GM18858 (cell line): ENCODE data around the gene SUSD3.
"Not testable (repeated sequence)": the region's sequence is repeated elsewhere in the genome, so short reads cannot be mapped to it uniquely, and the experiment has no call there.

Experiments used
- ATAC-seq: cut with Tn5 transposase; IDR thresholded peaks from one replicate; pipeline ENCODE4 v1.9.1; 2021; ENCODE audit not compliant: unreplicated experiment

SUSD3 gene

DNA sequence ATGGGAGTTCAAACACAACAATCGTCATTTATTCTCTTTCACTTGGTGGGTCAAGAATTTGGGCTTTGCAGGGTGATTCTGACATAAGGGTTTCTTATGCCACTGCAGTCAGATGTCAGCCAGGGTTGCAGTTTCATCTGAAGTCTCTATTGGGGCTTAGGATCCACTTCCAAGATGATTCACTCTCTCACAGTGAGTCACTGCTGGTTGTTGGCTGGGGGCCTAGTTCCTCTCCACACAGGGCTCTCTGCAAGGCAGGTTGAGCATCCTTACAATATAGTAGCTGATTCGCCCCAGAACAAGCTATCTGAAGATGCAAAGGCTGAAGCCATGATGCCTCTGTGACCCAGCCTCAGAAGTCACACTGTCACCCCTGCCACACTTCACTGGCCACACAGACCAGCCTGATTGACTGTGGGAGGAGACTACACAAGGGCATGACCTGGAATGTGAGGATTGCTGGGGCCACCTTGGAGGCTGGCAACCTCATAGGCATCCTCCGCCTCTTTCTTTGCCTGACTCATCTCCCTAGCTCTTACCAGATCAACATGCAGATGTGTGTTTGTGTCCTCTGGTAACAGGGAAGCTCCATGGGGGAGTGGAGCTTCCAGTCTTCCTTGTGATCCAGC, 33.1 kb downstream of the SUSD3 start:
- no peak for ATAC-seq

GRCh38 chr9:93092251-93092991, 33.9 kb downstream of the SUSD3 start:
- ATAC-seq: no peak

DNA sequence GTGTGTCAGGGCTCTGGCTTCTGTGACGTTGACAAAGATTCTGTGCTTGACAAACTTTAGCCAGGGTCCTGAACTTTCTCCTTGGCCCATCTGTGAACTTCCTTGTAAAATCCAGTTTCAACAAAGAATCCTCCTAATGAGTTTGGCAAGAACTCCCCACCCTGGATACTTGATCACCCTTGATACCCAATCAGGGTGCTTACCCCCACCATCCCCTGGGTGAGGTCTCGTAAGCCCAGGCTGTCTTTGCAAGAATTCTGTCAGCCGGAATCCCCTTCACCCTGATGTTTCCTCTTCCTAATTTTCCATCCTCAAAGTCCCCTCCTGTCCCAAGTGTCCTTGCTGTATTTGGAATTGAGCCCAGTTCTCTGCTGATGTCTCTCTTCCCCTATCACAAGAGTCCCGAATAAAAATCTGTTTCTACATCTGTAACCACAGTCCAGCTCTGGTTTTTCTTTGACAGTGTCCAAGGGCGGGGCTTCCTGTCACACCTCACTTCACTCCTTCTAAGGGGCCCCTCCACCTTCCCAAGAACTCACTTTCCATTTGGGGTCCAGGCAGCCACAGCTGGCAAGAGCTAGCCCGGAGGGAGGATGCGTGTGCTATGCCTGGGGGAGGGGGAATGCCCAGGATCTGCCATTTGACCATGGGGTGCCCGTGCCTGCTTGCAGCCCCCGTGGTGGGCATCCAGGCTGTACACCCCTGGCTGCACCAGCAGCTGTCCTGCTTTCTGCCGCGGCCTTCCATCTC, 34.8 kb downstream of the SUSD3 start:
- ATAC-seq: no peak

DNA sequence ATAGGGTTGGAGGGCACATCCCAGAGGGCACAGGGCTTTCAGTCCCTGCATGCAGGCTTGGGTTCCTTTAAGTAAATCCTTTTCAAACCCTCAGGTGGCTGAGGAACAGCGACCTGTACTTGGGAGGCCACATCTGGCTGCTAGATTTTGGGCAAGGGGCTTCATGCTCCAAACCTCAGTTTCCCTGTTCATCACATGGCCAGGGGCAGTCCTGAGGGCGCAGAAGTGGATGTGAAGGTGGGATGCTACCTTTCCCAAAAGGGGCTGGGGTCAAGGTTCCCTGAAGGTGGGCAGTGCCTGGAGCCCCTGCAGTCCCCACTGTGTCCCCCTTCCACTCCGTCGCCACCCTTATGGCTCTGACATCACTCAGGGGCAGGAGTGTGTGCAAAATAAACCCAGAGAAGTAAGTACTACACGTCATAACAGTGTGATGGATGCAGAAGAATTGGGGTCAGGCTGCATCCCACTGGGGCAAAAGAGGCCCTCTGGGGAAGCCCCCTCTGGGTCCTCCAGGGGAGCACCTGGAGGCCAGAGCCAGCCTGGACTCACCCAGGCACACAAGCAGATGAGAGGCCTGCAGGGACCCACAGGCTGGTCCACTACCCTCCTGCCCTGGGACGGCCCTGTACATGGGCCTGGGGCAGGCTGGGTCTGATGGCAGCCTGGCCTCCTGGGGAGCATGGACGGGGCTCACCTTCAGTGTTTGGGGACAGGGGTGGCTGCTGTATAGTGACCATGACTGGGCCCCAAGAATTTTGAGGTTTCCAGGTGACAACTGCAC, 35.6 kb downstream of the SUSD3 start:
- ATAC-seq: no peak

DNA sequence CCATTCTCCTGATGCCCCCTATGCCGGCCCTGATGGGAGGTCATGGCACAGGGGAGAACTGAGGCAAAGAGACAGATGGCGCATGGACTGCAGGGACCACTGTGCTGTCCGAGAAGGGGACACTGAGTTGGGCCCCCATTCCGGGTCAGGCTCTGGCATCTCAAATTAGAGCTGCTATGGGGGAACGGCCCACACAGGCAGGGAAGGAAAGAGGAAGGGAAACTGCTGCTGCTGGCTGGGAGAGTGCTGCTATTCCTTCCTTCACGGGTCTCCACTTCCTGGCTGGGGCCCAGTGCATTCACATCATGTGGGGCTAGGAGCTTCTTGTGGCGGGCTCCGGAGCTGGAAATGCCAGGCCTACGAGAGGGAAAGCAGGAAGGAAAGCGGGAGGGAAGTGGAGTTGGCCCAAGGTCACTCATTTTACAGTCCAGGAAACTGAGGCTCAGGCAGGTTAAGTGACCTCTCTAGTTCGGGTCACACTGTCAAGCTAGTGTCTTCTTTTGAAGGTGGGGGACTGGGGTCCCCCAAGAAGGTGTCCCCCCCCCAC, 36.2 kb downstream of the SUSD3 start:
- ATAC-seq: no peak

- peak; percentile 52 for ATAC-seq
These were observed 37.0 kb downstream of the SUSD3 start for GRCh38 chr9:93095205-93096130.

- peak; percentile 19 for ATAC-seq
These were observed 37.8 kb downstream of the SUSD3 start, which contains the start of gene CARD19 for GRCh38 chr9:93096131-93096802. Gene CARD19 (plus strand): TSS chr9:93096217. CDS start chr9:93096346, 129 bp downstream.

DNA sequence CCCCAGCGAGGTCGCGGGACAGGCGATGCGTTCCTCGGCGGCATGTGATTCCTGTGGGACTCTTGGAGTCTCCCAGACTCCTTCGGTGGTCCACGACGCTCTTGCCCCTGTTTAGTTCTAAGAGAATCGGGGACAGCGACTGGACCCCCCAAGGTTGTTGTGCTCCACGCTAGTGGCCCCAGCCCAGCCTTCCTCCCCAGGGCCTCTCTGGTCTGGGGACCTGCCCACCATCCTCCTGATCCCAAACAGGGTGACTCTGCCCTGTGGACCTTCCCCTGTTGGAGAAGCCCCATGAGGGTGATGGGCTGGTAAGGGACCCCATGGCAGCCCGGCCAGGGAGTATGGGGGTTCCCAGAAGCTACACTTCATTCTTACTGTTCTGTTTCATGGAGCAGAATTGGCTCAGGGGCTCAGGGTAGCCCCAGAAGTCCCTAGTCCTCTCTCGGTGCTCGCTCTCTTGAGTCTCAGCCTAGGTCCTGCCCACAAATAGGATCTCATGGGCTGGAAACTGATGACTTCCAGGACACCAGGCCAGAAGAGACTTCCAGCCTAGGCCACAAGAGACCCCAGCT, 38.4 kb downstream of the SUSD3 start:
- ATAC-seq: no peak

DNA sequence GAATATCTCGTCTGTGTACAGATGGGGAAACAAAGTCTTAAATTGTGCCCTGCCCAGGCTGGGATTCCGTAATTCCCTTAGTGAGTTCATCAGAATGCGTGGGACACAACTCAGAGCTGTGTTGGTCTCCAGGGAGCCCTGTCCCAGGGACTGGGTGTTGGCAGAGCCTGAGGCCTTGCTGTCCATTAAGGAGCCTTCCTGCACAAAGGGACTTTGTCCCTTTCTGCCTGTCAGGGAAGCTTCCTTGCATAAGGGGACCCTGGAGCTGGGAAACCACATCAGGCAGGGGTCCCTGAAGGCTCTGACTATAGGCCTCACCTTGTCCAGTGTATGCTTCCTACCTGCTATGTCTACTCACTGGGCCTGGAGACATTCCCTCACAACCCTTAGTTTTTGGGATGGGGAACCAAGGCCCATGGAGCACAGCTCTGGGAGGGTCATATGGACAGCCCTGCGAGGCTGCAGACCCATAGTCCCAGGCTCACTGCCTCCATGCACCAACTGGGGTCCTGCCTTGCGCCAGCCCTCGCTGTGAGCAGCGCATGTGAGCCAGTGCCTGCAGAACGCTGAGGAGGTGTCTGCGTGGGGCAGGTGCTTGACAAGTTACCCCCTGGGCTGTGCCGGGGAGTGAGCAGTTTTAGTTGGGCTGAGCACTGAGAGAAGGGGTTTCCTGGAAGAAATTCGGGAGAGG, 39.2 kb downstream of the SUSD3 start:
- ATAC-seq: no peak

DNA sequence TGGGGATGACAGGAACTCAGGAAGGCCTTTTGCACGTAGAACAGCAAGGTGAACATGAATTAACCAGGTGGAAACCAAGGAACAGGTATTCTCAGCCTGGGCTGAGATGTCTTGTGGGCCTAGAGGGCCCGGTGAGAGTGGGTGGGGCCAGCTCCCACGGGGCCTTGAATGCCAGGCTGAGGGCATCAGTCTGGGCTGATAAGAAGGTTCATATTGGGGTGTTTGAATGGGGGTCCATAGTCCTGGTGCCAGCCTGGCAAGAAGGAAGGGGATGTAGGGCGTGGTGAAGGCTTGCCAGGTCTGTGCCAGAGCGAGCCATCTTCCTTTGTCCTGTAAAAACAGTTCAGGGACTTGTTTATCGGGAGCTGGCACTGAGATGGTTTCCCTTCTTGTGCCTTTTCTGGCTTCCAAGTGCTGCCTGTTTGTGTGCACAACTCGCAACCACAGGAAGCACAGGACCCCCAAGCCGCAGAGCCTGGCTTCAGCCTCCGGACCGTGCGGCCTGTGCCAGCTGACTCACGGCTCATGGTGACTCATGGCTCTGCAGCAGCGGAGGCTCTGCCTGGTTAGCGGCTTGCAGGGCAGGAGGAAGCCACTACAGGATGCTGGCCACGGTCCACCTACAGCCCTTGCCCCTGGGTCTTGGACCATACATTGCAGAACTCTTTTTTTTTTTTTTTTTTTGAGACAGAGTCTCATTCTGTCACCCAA, 39.9 kb downstream of the SUSD3 start:
- ATAC-seq: no peak

- ATAC-seq: no peak
These were observed 41.2 kb downstream of the SUSD3 start for GRCh38 chr9:93099551-93100275.

- ATAC-seq: no peak
These were observed 41.8 kb downstream of the SUSD3 start for GRCh38 chr9:93100276-93100636.

- not testable (repeated sequence) for ATAC-seq
These were observed 42.6 kb downstream of the SUSD3 start for GRCh38 chr9:93101086-93101485.

DNA sequence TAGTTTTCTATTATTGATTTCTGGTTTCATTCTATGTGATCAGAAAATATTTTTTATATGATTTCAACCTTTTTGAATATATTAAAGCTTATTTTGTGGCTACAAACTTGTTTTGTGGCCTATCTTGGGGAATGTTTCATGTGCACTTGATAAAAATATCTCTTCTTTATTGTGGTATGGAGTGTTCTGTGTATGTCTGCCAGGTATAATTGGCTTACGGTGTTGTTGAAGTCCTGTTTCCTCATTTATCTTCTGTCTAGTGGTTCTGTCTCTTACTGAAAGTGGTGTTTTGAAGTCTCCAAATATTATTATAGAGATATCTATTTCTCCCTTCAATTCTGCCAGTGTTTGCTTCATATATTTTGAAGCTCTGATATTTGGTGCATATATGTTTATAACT, 47.1 kb downstream of the SUSD3 start:
- no peak for ATAC-seq

DNA sequence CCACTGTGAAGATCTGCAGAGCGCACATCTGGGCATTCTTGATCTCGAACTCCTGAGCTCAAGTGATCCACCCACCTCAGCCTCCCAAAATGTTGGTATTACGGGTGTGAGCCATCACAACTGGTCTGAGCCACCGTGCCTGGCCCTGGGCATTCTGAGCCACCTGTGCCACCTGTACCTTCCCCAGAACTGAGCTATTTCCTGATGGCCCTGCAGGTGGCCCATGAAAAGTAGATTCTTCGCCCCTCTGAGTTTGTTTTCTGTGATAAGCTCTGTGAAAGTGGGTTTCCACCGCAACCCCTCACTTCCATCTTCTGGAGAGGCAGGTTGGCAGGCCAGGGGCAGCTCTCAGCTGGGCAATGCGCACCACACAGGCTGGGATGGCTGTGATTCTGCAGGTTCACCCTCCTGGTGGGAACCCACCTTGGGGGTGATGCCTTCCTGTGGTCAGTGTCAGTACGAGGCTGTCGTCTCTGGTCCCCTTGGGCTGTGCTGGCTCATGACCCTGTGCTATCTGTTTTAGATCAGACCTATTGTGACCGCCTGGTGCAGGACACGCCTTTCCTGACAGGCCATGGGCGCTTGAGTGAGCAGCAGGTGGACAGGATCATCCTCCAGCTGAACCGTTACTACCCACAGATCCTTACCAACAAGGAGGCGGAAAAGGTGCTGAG, 48.8 kb downstream of the SUSD3 start:
- no peak for ATAC-seq

GRCh38 chr9:93107825-93108161, 49.3 kb downstream of the SUSD3 start:
- no peak for ATAC-seq
